ENCODE measurements around the gene LHFPL6. TPM values are rescaled to one million over a fixed set of nuclear protein-coding genes. Genes with fewer than 3 reads are reported as not detected.

The LHFPL6 gene
- polyA plus RNA-seq, 3 donors: 10.1 to 142 (median 110) TPM

DNA sequence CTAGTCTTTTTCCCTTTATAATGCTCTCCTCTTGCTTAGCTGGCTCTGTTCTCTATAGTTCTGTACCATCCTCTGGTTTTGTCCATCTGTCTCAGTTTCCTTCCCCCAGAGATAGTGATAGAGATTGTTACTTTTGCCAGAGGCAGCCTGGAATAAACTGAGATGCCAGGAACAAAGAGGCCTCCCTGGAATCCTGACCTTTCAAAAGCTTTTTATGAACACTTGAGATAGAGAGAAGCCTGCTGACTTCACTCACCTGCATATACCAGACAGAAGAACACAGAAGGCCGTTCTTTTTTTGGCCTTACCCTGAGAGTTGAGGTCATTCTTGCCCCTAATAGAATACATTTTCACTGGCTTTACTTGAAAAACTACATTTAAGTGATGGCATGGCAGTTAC is 150.2 kb downstream of the LHFPL6 start:
- no peak overlapping the region for H3K27ac ChIP-seq (ENCODE audit: low read depth, low read length)
- WGBS, 3 donors: 68 to 79% (median 75%) methylated on average over 1 of the region's 1 CpG

DNA sequence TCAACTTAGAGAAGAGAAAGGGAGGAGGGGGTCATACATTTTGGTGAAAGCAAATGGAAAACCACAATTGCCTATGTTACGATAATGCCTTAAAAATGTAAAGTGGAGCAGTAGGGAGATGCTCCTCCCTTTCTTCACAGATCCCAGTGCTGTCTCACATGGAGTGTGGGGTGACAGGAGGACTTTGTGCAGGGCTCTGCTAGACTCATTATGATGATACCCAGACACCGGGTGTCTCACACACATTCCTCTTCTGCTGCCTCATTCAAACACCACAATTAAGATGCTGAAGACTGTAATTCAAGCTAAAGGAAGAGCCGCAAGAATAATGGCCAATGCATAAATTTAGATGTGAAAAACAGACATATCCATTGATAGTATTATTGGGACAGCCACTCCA is 150.6 kb downstream of the LHFPL6 start:
- WGBS, 3 donors: 53 to 90% (median 61%) methylated on average over 3 of the region's 3 CpGs
- no peak overlapping the region for H3K27ac ChIP-seq (ENCODE audit: low read depth, low read length)

DNA sequence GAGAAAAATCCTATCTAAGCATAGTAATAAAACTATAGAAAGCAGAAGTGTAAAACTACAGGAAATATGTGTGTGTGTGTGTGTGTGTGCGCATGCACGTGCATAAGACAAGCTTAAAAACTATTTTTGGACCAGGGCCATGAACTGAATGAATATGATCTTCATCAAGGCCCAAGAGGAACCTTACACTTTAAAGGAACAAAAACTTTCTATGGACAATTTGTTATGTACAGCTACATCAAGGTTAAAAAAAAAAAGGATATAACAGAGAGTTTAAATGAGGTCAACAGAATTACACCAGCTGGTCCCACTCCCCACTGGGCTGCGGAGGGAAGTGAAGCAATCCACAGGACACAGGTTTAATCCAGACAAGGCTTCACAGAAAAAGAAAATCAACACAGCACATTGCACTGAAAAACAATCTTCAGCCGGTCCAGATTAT is 151.1 kb downstream of the LHFPL6 start:
- 20 to 35% (median 24%) methylated on average over 4 of the region's 4 CpGs for WGBS, 3 donors
- no peak overlapping the region for H3K27ac ChIP-seq (ENCODE audit: low read depth, low read length)

DNA sequence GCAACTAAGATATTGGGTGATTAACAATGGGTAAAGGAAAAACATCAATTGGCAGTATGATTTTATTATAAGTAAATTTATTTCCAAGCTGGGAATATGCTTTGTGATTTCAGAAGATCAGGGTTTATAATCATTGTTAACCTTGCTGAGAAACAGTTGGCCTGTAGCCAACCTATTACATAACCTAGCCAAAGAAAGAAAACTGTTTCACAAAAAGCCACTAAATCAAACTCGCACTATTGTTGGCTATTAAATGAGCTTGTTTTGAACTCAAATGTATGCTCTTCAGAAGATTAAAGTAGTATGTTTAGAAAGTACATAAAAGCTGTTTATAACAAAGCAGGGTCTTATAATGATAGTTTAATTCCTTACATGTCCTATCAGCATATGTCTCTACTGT is 151.7 kb downstream of the LHFPL6 start:
- no peak overlapping the region for H3K27ac ChIP-seq (ENCODE audit: low read depth, low read length)
- 7 to 10% (median 9%) methylated on average over 1 of the region's 1 CpG for WGBS, 3 donors

DNA sequence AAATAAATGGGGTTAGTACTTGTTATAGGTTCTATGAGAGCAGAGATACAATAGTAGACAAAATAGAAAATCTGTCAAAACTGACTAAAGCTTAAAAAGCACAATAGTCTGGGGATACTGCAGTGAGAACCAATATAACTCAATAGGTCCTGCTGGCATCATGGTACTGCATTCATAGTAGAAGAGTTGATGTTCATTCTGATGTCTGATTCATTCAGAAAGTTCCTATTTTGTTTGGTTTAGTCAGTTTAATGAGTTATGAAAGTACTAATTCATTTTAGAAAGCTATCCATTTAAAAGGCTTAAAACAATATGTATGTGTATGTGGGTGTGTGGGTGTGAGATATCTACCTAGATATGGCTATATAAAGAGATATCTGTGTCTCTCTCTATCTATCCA is 152.8 kb downstream of the LHFPL6 start:
- no peak overlapping the region for H3K27ac ChIP-seq (ENCODE audit: low read depth, low read length)

DNA sequence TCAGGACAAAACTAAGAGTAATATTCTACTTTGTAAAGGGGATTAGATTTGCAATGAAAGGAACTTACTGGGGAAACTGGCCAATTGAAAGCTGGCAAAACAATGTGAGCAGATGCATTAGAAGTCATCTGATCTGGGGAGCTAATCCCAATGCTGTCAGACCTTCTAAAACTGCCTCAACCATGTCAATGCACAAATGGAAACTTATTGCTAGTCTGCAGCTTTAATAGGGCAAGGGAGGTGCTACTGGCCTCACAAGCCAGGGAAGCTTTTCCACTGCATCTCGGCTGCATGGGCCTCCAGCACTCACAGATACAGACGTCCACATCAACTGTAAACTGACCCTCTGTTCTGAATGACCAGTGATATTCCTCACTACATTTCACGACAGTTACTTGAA is 154.2 kb downstream of the LHFPL6 start:
- H3K27ac ChIP-seq (ENCODE audit: low read depth, low read length): no peak overlapping the region
- 56 to 82% (median 71%) methylated on average over 3 of the region's 3 CpGs for WGBS, 3 donors

DNA sequence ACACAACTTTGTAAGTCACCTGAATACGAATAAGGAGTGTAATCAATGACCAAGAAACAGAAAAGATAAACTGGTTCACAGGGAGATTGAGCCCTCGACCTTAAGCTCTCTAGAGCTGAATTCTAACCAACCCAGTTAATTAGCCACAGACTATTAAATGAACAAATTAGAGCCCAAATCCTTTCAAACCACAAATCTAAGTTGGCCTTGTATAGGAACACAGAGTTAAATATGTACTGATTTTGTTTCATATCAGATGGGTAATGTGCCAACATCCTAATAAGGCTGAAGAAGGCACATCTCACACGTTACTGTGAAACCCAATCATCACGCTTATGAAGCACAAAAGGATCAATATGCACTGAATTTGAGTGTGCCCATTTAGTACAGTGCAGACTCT is 156.1 kb downstream of the LHFPL6 start:
- 69 to 84% (median 82%) methylated on average over 4 of the region's 4 CpGs for WGBS, 3 donors
- no peak overlapping the region for H3K27ac ChIP-seq (ENCODE audit: low read depth, low read length)

DNA sequence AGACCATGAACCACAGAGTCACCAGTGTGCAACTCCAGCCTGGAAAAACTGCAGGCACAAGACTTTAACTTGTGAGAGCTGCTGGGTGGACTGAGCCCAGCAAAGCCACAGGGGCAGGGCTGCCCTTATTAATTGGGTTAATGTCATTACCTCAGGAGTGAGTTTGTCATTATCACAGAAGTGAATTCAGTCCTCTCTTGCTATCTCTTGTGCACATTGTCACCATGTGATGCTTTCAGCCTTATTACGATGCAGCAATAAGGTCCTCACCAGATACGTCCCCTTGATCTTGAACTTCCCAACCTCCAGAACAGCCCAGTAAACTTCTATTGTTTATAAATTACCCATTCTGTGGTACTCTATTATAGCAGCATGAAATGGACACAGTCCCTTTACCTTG is 158.1 kb downstream of the LHFPL6 start:
- 93 to 98% (median 94%) methylated on average over 2 of the region's 2 CpGs for WGBS, 3 donors

DNA sequence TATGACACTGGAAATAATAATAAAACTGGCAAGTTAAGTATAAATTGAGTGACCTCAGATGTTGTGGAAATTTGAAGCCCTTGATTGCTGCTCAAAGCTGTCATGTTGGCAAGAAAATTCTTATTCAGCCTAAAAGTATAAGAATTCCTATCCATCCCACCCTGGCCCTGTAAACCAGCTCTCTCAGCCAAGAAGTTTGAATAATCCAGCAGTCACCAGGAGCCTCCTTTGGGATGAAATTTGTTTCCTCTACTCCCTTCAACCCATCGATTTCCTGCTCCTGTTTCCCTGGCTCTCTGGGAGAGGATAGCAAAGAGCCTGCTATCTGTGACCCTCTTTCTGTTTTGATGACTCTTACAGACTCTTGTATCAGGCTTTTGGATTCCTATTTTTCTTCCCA is 169.3 kb downstream of the LHFPL6 start:
- WGBS, 3 donors: 32 to 60% (median 47%) methylated on average over 1 of the region's 1 CpG
- no peak overlapping the region for H3K27ac ChIP-seq (ENCODE audit: low read depth, low read length)

More for the DNA sequence above, 158.1 kb downstream of the LHFPL6 start:
- no peak overlapping the region for H3K27ac ChIP-seq (ENCODE audit: low read depth, low read length)

DNA sequence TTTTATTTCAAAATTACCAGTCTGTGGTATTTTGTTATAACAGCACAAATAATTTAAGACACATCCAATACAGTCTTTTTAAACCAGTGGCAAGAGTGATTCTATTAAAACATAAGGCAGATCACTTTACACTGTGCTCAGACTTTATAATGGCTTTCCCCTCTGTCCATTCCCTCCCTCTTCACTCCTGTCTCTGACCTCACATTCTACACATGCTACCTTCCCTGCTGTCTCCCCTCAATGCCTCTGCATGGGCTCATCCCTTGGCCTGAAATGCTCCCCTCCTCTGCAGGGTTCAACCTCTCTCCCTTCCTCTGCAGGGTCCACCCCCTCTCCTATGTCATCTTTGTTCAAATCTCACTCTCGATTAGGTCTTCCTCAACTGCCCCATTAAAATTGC is 170.8 kb downstream of the LHFPL6 start:
- no peak overlapping the region for H3K27ac ChIP-seq (ENCODE audit: low read depth, low read length)
- 44 to 93% (median 79%) methylated on average over 1 of the region's 1 CpG for WGBS, 3 donors

DNA sequence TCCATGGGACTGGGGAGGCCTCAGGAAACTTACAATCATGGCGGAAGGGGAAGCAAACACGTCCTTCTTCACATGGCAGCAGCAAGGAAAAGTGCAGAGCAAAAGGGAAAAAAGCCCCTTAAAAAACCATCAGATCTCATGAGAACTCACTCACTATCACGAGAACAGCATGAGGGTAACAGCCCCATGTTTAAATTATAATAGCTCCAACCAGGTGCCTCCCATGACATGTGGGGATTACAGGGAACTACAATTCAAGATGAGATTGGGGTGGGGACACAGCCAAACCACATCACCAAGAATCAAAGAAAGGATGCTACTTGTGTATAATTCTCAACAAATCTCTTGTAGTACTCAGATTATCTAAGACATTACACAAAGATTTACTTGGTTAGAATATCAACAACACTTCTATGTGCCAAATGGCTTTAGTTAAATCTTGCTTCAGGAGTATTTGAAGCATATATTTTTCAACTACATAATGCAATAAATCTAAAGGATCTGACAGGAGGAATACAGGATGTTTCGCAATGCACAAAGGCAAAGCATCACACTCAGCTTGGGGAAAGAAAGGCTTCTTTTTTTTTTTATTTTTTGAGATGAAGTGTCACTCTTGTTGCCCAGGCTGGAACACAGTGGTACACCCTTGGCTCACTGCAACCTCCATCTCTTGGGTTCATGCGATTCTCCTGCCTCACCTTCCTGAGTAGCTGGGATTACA is 180.0 kb downstream of the LHFPL6 start:
- no peak overlapping the region for H3K27ac ChIP-seq (ENCODE audit: low read depth, low read length)
- 87 to 92% (median 88%) methylated on average over 5 of the region's 5 CpGs for WGBS, 3 donors

DNA sequence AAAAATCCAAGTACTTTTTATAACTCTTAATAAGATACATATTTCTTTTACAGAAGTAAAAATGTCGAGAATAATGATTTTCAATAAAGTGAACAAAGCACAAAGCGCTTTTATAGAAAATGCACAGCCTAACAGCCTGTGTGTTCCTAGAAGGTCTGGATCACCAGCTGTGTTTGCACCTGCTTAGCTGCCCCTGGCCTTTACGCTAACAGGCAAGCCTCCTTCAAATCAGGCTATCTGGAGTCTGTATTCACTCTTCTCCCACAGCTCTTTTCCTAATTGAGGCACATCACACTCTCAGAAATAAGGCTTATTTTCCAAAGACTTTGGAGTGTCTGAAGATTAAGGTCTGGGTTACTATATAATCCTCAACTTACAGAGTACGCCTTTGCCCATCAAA is 183.1 kb downstream of the LHFPL6 start:
- H3K27ac ChIP-seq (ENCODE audit: low read depth, low read length): no peak overlapping the region
- 92 to 96% (median 95%) methylated on average over 4 of the region's 4 CpGs for whole genome bisulfite sequencing, 3 donors

DNA sequence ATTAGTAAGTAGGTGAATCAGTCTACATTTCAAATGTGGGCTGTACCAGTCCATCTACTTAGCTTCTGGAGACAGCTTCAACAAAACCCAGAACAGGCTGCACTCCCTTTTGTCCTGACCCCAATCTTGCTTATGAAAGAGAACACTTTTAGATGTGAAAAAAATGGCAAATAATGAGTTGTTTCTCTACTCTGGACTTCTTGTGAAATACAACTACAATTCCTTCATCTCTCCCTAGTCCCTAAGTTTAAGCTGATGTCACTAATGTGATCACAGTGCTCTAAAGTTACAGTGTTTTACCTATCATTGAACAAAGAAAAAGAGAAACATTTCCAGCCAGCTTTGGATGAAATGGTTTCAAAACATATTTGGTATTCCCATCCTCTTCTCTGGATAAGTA is 183.9 kb downstream of the LHFPL6 start:
- H3K27ac ChIP-seq (ENCODE audit: low read depth, low read length): no peak overlapping the region

DNA sequence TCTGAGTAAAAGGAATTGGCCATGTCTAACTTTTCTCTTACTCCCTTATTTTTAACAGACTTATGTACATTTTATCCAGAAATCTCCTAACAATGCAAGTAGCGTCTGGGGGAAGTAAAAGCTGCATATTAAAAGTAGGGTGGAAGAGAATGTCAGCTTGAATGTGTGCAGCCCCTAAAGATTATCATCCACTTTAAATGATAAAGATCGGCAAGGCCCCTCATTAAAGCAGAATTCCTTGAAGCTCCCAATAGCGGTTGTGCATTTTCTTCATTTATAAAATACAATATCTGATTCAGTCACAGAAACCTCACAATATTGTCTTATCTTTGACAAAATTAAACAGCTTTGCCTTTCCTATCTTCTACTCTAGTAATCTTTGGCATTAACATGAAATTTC is 184.6 kb downstream of the LHFPL6 start:
- no peak overlapping the region for H3K27ac ChIP-seq (ENCODE audit: low read depth, low read length)
- 72 to 91% (median 88%) methylated on average over 3 of the region's 3 CpGs for WGBS, 3 donors

DNA sequence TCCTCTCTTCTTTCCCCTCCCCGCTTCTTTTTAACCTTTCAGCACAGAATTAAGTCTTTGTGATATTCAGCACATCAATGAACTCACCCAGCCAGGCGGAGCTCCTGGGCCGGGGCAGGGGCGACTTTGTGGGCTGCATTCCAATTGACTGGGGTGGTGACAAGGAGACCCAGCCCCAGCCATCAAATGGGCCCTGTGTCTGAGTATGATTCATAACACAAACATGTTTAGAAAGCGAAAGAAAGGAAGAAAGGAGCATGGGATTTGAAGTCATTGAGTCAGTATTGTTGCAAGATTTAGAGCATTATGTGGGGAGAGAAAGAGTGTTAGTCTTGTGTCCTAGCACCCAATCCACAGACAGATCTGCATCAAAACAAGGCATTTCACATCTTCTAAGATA is 185.3 kb downstream of the LHFPL6 start:
- no peak overlapping the region for H3K27ac ChIP-seq (ENCODE audit: low read depth, low read length)
- WGBS, 3 donors: 57 to 75% (median 68%) methylated on average over 5 of the region's 5 CpGs

DNA sequence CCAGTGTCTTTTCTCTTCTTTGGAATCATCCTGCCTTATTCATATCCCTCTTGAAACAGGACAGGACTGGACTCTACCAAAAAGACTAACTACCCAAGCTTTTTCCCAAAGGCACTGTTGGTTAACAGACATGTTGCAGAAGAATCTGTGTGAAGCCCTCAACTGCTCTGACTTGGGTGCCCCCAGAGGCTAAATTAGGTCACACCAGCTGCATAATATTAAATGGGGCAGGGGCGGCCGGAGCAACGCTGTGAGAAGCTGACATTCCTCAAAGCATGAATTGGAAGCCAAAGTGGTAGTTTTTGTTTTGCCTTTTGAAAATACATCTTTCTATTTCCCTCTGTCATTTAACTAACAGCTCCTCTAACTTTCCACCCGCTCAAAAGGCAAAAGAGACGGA is 185.9 kb downstream of the LHFPL6 start:
- WGBS, 3 donors: 56 to 77% (median 57%) methylated on average over 5 of the region's 5 CpGs

DNA sequence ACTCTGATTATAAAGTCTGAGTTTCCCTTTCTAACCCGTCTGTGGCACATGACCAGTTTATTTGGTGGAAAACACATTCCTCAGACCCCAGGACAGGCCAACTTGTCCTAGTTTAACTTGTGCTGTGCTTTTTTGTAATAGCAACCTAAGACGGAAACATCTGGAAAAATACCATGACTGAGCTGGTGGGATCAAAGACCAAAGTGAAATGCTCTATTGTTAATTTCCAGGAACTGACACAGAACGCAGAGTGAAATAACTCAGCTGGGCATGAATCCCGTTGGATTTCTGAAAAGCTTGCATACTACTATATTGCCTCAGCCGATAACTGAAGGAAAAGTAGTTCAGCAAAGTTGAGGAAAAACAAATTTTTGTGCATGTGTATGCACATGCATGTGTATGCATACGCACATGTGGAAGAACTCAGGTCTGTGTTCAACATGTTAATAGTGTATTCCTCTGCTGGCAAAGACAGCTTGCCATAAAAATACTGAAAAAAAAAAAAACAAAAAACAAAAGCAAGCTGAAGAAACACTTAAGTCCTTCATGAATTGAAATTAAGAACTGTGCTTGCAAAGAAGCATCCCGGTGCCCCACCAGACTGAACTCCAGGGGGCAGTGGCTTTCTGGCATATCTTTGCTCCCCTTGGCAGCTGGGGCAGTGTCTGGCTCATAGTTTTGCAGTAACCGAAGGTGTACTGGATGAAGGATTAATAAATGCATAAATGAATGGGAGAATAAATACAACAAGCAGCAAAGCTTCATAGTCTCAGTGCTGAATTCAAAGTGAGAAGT is 187.8 kb downstream of the LHFPL6 start:
- WGBS, 3 donors: 28 to 43% (median 33%) methylated on average over 8 of the region's 8 CpGs
- no peak overlapping the region for H3K27ac ChIP-seq (ENCODE audit: low read depth, low read length)

More for the DNA sequence above, 185.9 kb downstream of the LHFPL6 start:
- no peak overlapping the region for H3K27ac ChIP-seq (ENCODE audit: low read depth, low read length)

DNA sequence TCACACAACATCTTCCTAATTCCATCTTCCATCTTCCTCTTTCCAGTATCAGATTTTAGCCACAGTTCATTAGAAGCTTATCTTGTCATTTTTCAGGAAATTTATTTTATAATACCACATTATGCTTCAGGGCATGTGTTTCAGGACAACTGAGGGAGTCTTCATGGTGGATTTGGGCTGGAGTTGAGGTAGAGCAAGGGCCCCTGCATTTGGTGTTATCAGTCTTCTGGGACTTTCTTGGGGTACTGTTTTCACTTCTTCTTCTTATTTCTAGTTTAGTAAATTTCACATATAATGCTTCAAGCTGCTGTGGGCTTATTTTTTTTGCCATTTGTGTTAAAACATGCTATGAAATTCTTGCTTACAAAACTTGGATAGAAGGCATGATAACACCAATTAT is 188.7 kb downstream of the LHFPL6 start:
- no peak overlapping the region for H3K27ac ChIP-seq (ENCODE audit: low read depth, low read length)

DNA sequence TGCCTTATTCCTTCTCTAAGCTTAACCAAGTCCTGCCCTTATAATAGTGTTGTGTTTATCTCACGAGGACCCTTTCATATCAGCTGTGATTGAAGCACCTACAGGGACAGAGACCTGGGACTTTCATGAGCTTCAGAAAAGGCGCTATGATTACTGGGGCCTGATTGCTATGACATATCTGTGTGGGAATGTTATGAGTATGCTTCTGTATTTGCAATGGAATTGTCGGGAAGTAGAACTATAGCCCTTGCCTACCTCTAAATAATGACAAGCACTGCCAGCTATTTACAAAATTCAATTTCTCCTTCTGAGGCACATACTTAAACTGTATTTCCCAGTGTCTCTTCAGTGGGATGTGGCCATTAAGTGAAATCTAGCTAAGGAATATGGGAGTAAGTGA is 191.5 kb downstream of the LHFPL6 start:
- H3K27ac ChIP-seq (ENCODE audit: low read depth, low read length): no peak overlapping the region
- WGBS, 3 donors: 86 to 93% (median 88%) methylated on average over 3 of the region's 3 CpGs

DNA sequence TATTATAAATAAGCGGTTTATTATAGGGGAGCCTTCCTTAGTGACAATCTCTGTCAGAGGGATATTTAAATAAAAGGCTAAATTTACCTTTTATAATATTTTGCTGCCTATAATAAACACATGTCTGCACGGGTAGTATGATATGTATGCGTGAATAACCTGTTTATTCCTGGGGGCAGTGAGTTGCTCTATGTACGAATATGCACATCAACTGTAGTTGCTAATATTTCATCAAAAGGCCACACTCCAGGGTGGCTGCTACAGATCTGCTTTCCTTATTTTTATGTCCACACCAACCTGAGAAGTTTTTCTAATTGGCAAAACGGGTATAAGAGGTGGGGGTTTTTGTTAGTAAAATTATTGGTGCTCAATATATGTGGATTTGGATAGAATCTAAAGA is 192.0 kb downstream of the LHFPL6 start:
- WGBS, 3 donors: 75 to 81% (median 76%) methylated on average over 5 of the region's 5 CpGs
- no peak overlapping the region for H3K27ac ChIP-seq (ENCODE audit: low read depth, low read length)
